K562 (cell line): ENCODE measurements around the gene TBC1D20. TPM values are rescaled to one million over a fixed set of nuclear protein-coding genes. Genes with fewer than 3 reads are reported as not detected.
A peak's percentile ranks its signal among the peaks of the same experiment; 100 is the strongest.

ENCODE experiments used
- ATAC-seq: fragments of 200-7000 bp; cut with Tn5 transposase; 3 replicates; pipeline ENCODE4 v1.9.1; 2020; ENCODE audit warnings: moderate library complexity
- BruUV-seq: library from RNA; stranded (reverse); fragments of 400-500 nt; replicated peaks from 2 replicates; lab custom pipeline; 2021; lab: Mats Ljungman, UMichigan
- CTCF ChIA-PET: fragments of 300-600 bp; formaldehyde crosslinking; extraction: SDS; loops from one replicate; lab custom pipeline; 2021; ENCODE audit warnings: low intra/inter-chr PET ratio; lab: Yijun Ruan, JAX
- POLR2A ChIA-PET: fragments of 300-600, 350-650 bp; sonication (Branson Sonifier 250); formaldehyde crosslinking; extraction: SDS; loops from one replicate; lab custom pipeline; 2021; ENCODE audit warnings: antibody characterized with exemption, inconsistent platforms; lab: Yijun Ruan, JAX
- DNase-seq, 4 experiments: peaks; one replicate each; pipeline versions ENCODE4 v3.0.0 to v3.0.0-alpha.2; 2011 to 2018; ENCODE audit warnings: low spot score in 3 of 4, mixed read lengths in 3 of 4; ENCODE audit errors: extremely low read depth in 1 of 4
- FAIRE-seq: peaks from 2 replicates; lab custom pipeline; 2011; peaks lifted over from hg19 to GRCh38; lab: Jason Lieb, UNC
- H2AFZ ChIP-seq: 2 replicates; pipeline ENCODE4 v1.6.0; 2011; ENCODE audit warnings: low read depth, low read length, control low read depth, inconsistent platforms
- H3K27ac ChIP-seq: fragments of 200-600 bp; 3 replicates; pipeline ENCODE4 v1.8.0; 2011; ENCODE audit warnings: low read depth, mild to moderate bottlenecking, control low read depth, inconsistent platforms, low read length, moderate library complexity, mixed read lengths; ENCODE audit errors: extremely low read depth
- H3K27me3 ChIP-seq, 2 experiments: fragments of 300-600 bp in 1 of 2; 2 replicates in 1 of 2; 3 replicates in 1 of 2; pipeline versions ENCODE4 v1.6.0 to v1.8.0; 2011; ENCODE audit warnings: inconsistent platforms in 2 of 2, low read length in 2 of 2, mild to moderate bottlenecking in 1 of 2, mixed read lengths in 1 of 2, moderate library complexity in 1 of 2; ENCODE audit not compliant: control insufficient read depth in 2 of 2, insufficient read depth in 2 of 2
- H3K36me3 ChIP-seq: fragments of 300-600 bp; 3 replicates; pipeline ENCODE4 v1.8.0; 2011; ENCODE audit warnings: mild to moderate bottlenecking, low read length, inconsistent platforms; ENCODE audit not compliant: control insufficient read depth, insufficient read depth
- H3K4me1 ChIP-seq, 2 experiments: fragments of 200-600 bp in 1 of 2; replicated peaks in 1 of 2; 2 replicates in 1 of 2; 3 replicates in 1 of 2; pipeline versions ENCODE4 v1.5.1 to v1.8.0; 2011; ENCODE audit warnings: inconsistent platforms in 2 of 2, low read length in 2 of 2, mild to moderate bottlenecking in 1 of 2, mixed read lengths in 1 of 2, moderate library complexity in 1 of 2; ENCODE audit not compliant: control insufficient read depth in 2 of 2, insufficient read depth in 2 of 2
- H3K4me2 ChIP-seq: 2 replicates; pipeline ENCODE4 v1.6.1; 2011; ENCODE audit warnings: low read length, control low read depth, inconsistent platforms, mixed read lengths; ENCODE audit not compliant: insufficient read depth
- H3K4me3 ChIP-seq: fragments of 200-600 bp; sonication (generic), shearing (Covaris generic); 2 replicates; pipeline ENCODE4 v1.5.1; 2016; ENCODE audit warnings: control low read depth, inconsistent platforms
- H3K79me2 ChIP-seq: fragments of 200-600 bp; 3 replicates; pipeline ENCODE4 v1.8.0; 2011; ENCODE audit warnings: low read length, inconsistent platforms; ENCODE audit not compliant: control insufficient read depth, insufficient read depth
- H3K9ac ChIP-seq, 2 experiments: 2 replicates each; pipeline versions ENCODE4 v1.6.0 to v1.6.1; 2011; ENCODE audit warnings: low read depth in 2 of 2, low read length in 2 of 2, control low read depth in 1 of 2, inconsistent platforms in 1 of 2, mild to moderate bottlenecking in 1 of 2, mixed read lengths in 1 of 2; ENCODE audit not compliant: insufficient read depth in 1 of 2
- H3K9me1 ChIP-seq: one replicate; pipeline ENCODE4 v1.6.0; 2011; ENCODE audit warnings: inconsistent platforms, mild to moderate bottlenecking, low read length, moderate library complexity; ENCODE audit not compliant: control insufficient read depth, insufficient read depth
- H3K9me3 ChIP-seq: replicated peaks from 2 replicates; pipeline ENCODE4 v1.5.1; 2011; ENCODE audit warnings: low read depth, low read length, inconsistent platforms; ENCODE audit not compliant: control insufficient read depth, insufficient read depth
- H4K20me1 ChIP-seq: replicated peaks from 2 replicates; pipeline ENCODE4 v1.6.1; 2011; ENCODE audit warnings: low read length, inconsistent platforms, mixed read lengths; ENCODE audit not compliant: control insufficient read depth, insufficient read depth
- ARID1B ChIP-seq: fragments of 450-650 bp; IDR thresholded peaks from 2 replicates; pipeline ENCODE4 v1.6.1; 2016; ENCODE audit warnings: antibody characterized with exemption, mild to moderate bottlenecking, inconsistent platforms
- ELF2 ChIP-seq: fragments of 250-450 bp; sonication (Bioruptor Pico); IDR thresholded peaks from 2 replicates; pipeline ENCODE4 v1.5.0; 2021; ENCODE audit warnings: mild to moderate bottlenecking
- EP400 ChIP-seq: fragments of 450-650 bp; IDR thresholded peaks from 2 replicates; pipeline ENCODE4 v1.6.1; 2017; ENCODE audit warnings: antibody characterized with exemption, mild to moderate bottlenecking, moderate library complexity
- FOXA3 ChIP-seq, 2 experiments: fragments of 450-650 bp in 1 of 2; sonication (generic) in 1 of 2; formaldehyde crosslinking; IDR thresholded peaks in 1 of 2; conservative IDR thresholded peaks in 1 of 2; 2 replicates each; pipeline versions ENCODE4 v1.4.0 to v1.8.0; 2020 to 2022; ENCODE audit warnings: mild to moderate bottlenecking in 2 of 2, missing genetic modification reagents in 1 of 2
- KDM4B ChIP-seq, 2 experiments: fragments of 450-650 bp in 1 of 2; sonication (generic) in 1 of 2; IDR thresholded peaks; 2 replicates each; pipeline ENCODE4 v1.6.1; 2016 to 2017; ENCODE audit warnings: borderline replicate concordance in 2 of 2, antibody characterized with exemption in 1 of 2, low read depth in 1 of 2, mild to moderate bottlenecking in 1 of 2
- NCOA4 ChIP-seq: fragments of 450-650 bp; IDR thresholded peaks from 2 replicates; pipeline ENCODE4 v1.6.1; 2018; ENCODE audit warnings: mild to moderate bottlenecking; ENCODE audit not compliant: partially characterized antibody
- NFYB ChIP-seq: IDR thresholded peaks from 2 replicates; pipeline ENCODE4 v1.6.1; 2011; ENCODE audit warnings: mild to moderate bottlenecking, moderate library complexity; ENCODE audit not compliant: insufficient read length; ENCODE audit errors: extremely low read depth
- NUFIP1 ChIP-seq: fragments of 450-650 bp; IDR thresholded peaks from 2 replicates; pipeline ENCODE4 v1.6.1; 2018; ENCODE audit not compliant: partially characterized antibody
- PCBP2 ChIP-seq: fragments of 200-400 bp; formaldehyde crosslinking; IDR thresholded peaks from 2 replicates; pipeline ENCODE4 v1.6.1; 2018; ENCODE audit warnings: low read length, low read depth, mild to moderate bottlenecking, moderate library complexity; ENCODE audit not compliant: poor library complexity, severe bottlenecking
- POLR2AphosphoS5 ChIP-seq: IDR thresholded peaks from 2 replicates; pipeline ENCODE4 v1.6.1; 2011; ENCODE audit warnings: mild to moderate bottlenecking, low read depth, low read length, moderate library complexity; ENCODE audit not compliant: control insufficient read depth, insufficient read depth
- RAD51 ChIP-seq: fragments of 450-650 bp; IDR thresholded peaks from 2 replicates; pipeline ENCODE4 v1.7.1; 2016; ENCODE audit warnings: low read depth, mild to moderate bottlenecking, borderline replicate concordance
- SAP30 ChIP-seq: fragments of 200-600 bp; sonication (generic); IDR thresholded peaks from 2 replicates; pipeline ENCODE4 v1.6.1; 2012; ENCODE audit warnings: borderline replicate concordance, low read depth, mild to moderate bottlenecking, moderate library complexity, low read length, control low read depth, inconsistent platforms; ENCODE audit not compliant: insufficient read depth, poor library complexity, severe bottlenecking
- SETDB1 ChIP-seq: IDR thresholded peaks from one replicate; pipeline ENCODE4 v1.6.1; 2012; ENCODE audit warnings: low read length, control low read depth, inconsistent platforms
- SIRT6 ChIP-seq: IDR thresholded peaks from one replicate; pipeline ENCODE4 v1.6.1; 2012; ENCODE audit warnings: low read depth, mild to moderate bottlenecking, control low read depth, inconsistent platforms, low read length, moderate library complexity
- SMARCE1 ChIP-seq: fragments of 450-650 bp; IDR thresholded peaks from 2 replicates; pipeline ENCODE4 v1.7.1; 2016; ENCODE audit warnings: mild to moderate bottlenecking
- SNAPC5 ChIP-seq: fragments of 250-450 bp; sonication (Bioruptor Pico); IDR thresholded peaks from 2 replicates; pipeline ENCODE4 v1.8.0; 2021; ENCODE audit warnings: moderate library complexity, mild to moderate bottlenecking, inconsistent platforms
- SRSF9 ChIP-seq: fragments of 200-400 bp; formaldehyde crosslinking; IDR thresholded peaks from 2 replicates; pipeline ENCODE4 v1.6.1; 2017; ENCODE audit warnings: low read depth, low read length, borderline replicate concordance
- XRCC3 ChIP-seq: fragments of 450-650 bp; IDR thresholded peaks from 2 replicates; pipeline ENCODE4 v1.6.1; 2017; ENCODE audit warnings: mild to moderate bottlenecking, moderate library complexity
- ZBTB34 ChIP-seq: fragments of 250-450 bp; sonication (Bioruptor Pico); IDR thresholded peaks from 2 replicates; pipeline ENCODE4 v1.8.0; 2021; ENCODE audit warnings: mild to moderate bottlenecking, moderate library complexity
- ZC3H8 ChIP-seq: fragments of 450-650 bp; IDR thresholded peaks from 2 replicates; pipeline ENCODE4 v1.6.1; 2017
- ZNF197 ChIP-seq: fragments of 200-800 bp; sonication (Bioruptor generic); IDR thresholded peaks from 2 replicates; pipeline ENCODE4 v1.6.1; 2016; ENCODE audit warnings: low read depth, missing genetic modification characterization, missing compliant biosample characterization
- WGBS: fragments of 100-300 bp; shearing (Covaris generic); methylation state at CpG from one replicate; pipeline ENCODE4 v1.1.6; 2016; ENCODE audit warnings: low coverage, mixed read lengths; ENCODE audit not compliant: insufficient coverage; ENCODE audit errors: missing lambda C conversion rate; 5-methylcytosine and 5-hydroxymethylcytosine counted together
- in situ Hi-C: fragments of 300-500 bp; cut with MboI; formaldehyde crosslinking; loops from 4 replicates; pipeline ENCODE4 v1.15.0; 2018; ENCODE audit warnings: inconsistent platforms, mixed read lengths
- intact Hi-C: fragments of 100-400 bp; cut with micrococcal nuclease; formaldehyde crosslinking; loops from 2 replicates; pipeline ENCODE4 v1.14.2; 2022
- polyA plus RNA-seq, 8 experiments: library from polyadenylated mRNA; depleted of rRNA in 4 of 8; stranded (reverse) in 5 of 8; unstranded in 3 of 8; fragments of >200 nt; fragmentation: Nextera tagmentation in 2 of 8; fragmentation: Illumina TruSeq in 1 of 8; extraction: Ambion mirVana in 2 of 8; extraction: Trizol in 1 of 8; gene quantifications; 2 replicates each; pipeline versions ENCODE4 v1.2.1 to v1.2.3, GENCODE V29; 2011 to 2014; ENCODE audit warnings: inconsistent platforms in 1 of 8, missing spikeins in 1 of 8
- total RNA-seq, 7 experiments: library from RNA; depleted of rRNA in 6 of 7; stranded (reverse); fragments of >200 nt in 6 of 7; fragmentation: Illumina TruSeq in 2 of 7; extraction: Trizol in 2 of 7; gene quantifications; 2 replicates each; pipeline versions ENCODE4 v1.2.1 to v1.2.3, GENCODE V29; 2011 to 2021; ENCODE audit warnings: low replicate concordance in 1 of 7

Gene TBC1D20
- total and polyA plus RNA-seq, 9 of the 15 experiments (the other 6 are each of a cell fraction or from before 2014, with no cell fraction given) = 7.0 to 25.3 (median 15.1) TPM

- peak within 1 kb of the TSS; percentile 94 for H3K27ac ChIP-seq
- H3K9me3 ChIP-seq = peaks cover 5% of the 10 kb centered on the region
- FAIRE-seq = no peak
- peak within 1 kb of the TSS; percentile 87 for H2AFZ ChIP-seq
- no TSS peak for BruUV-seq
- peak within 1 kb of the TSS; percentile 95 to 98 for H3K9ac ChIP-seq
- ChIA-PET CTCF (interaction anchor here (0.9 kb wide), 1 partner anchor 71 kb away, joined by 4 read pairs; no protein-coding TSS in a partner anchor), POLR2A (interaction anchor here (0.7 to 1.4 kb wide), 9 partner anchors 10 to 36 kb away, joined by 3 to 15 read pairs (median 4); partner anchors contain the start of gene TRIB3)
- peaks cover 29% of the 10 kb centered on the region for H3K79me2 ChIP-seq
- peak within 1 kb of the TSS; percentile 98 for H3K4me3 ChIP-seq
- peak within 1 kb of the TSS; percentile 90 for H3K4me2 ChIP-seq
- no peaks in the 10 kb centered on the region for H3K27me3 ChIP-seq
- DNase-seq = peak; percentile 85 to 95 (median 88)
- peak; percentile 79 for ATAC-seq
- peaks cover 30% of the 10 kb centered on the region; the same call in 2 of the 3 replicates for H3K36me3 ChIP-seq
- H3K4me1 ChIP-seq = peaks cover 17 to 18% of the 10 kb centered on the region in 2 experiments; a peak in 4 of 5 replicates
- in situ Hi-C loops (no loop called here), intact Hi-C loops (no loop called here)
- H3K9me1 ChIP-seq = no peaks in the 10 kb centered on the region
- H4K20me1 ChIP-seq = no peaks in the 10 kb centered on the region
- WGBS = under 1% methylated on average over 27 of the region's 87 CpGs
- TF ChIP-seq SIRT6 = no peak
- peak; percentile 67; the same call in 1 of the 2 replicates for TF ChIP-seq ELF2
- TF ChIP-seq SMARCE1 = no peak
- no peak for TF ChIP-seq SETDB1
- no peak for TF ChIP-seq ZNF197
- no peak for TF ChIP-seq SNAPC5 (CRISPR knock-in tag)
- no peak for TF ChIP-seq NCOA4
- no peak for TF ChIP-seq ZBTB34 (CRISPR knock-in tag)
- peak in 1 of 2 experiments; percentile 38; a peak in 1 of 4 replicates for TF ChIP-seq KDM4B (IDR thresholded peaks at IDR 0.05; ENCODE audit: borderline replicate concordance in 2 of 2, low read depth in 1 of 2)
- TF ChIP-seq NUFIP1 = no peak
- TF ChIP-seq POLR2AphosphoS5 = no peak
- TF ChIP-seq NFYB = no peak
- no peak for TF ChIP-seq PCBP2
- no peak for TF ChIP-seq ARID1B
- TF ChIP-seq ZC3H8 = no peak
- TF ChIP-seq EP400 = peak; percentile 52
- no peak for TF ChIP-seq XRCC3
- TF ChIP-seq RAD51 = no peak
- no peak for TF ChIP-seq SRSF9
- TF ChIP-seq SAP30 = no peak
- 0 out of 4 replicates have a peak, but pooled peaks of 1 of the 2 experiments have one; percentile 40 for TF ChIP-seq FOXA3 (CRISPR knock-in tag; conservative IDR thresholded peaks at IDR 0.05 in 1 of 2, IDR thresholded peaks at IDR 0.05 in 1 of 2)
Measured at GRCh38 chr20:407953-408842, 54.1 kb downstream of the TBC1D20 start, which contains the start of gene RBCK1. TSS of gene RBCK1 (plus strand) at chr20:408299. CDS start at chr20:408758, 459 bp downstream.
